HG02759 (cell line): ENCODE results near the gene CAPRIN2.

ENCODE experiments used
- ATAC-seq: cut with Tn5 transposase; IDR thresholded peaks from one replicate; pipeline ENCODE4 v1.9.1; 2021; ENCODE audit warnings: mild to moderate bottlenecking, moderate library complexity; ENCODE audit not compliant: unreplicated experiment

Gene CAPRIN2

GRCh38 chr12:30769802-30770201 is 15.1 kb upstream of the CAPRIN2 start:
- no peak for ATAC-seq

GRCh38 chr12:30764251-30764650 is 9.5 kb upstream of the CAPRIN2 start:
- no peak for ATAC-seq

- ATAC-seq = no peak
Observed at GRCh38 chr12:30763053-30763452, 8.3 kb upstream of the CAPRIN2 start.

- ATAC-seq = no peak
Observed at GRCh38 chr12:30761730-30762129, 7.0 kb upstream of the CAPRIN2 start.

GRCh38 chr12:30757316-30757715 is 2.6 kb upstream of the CAPRIN2 start:
- no peak for ATAC-seq

GRCh38 chr12:30756074-30756473 is 1.3 kb upstream of the CAPRIN2 start:
- no peak for ATAC-seq

- ATAC-seq = no peak
Observed at GRCh38 chr12:30755395-30755762, 628 bp upstream of the CAPRIN2 start.

- no peak for ATAC-seq
Observed at GRCh38 chr12:30754383-30754749, 385 bp downstream of the CAPRIN2 start.

- ATAC-seq = no peak
Observed at GRCh38 chr12:30753751-30754382, 884 bp downstream of the CAPRIN2 start.

- ATAC-seq = no peak
Observed at GRCh38 chr12:30753233-30753632, 1.5 kb downstream of the CAPRIN2 start.

- ATAC-seq = no peak
Observed at GRCh38 chr12:30752255-30752654, 2.5 kb downstream of the CAPRIN2 start.

- no peak for ATAC-seq
Observed at GRCh38 chr12:30748147-30748546, 6.6 kb downstream of the CAPRIN2 start.

GRCh38 chr12:30746190-30746589 is 8.6 kb downstream of the CAPRIN2 start:
- ATAC-seq = no peak

GRCh38 chr12:30744321-30744720 is 10.4 kb downstream of the CAPRIN2 start:
- no peak for ATAC-seq

- ATAC-seq = no peak
Observed at GRCh38 chr12:30740274-30740673, 14.5 kb downstream of the CAPRIN2 start.

GRCh38 chr12:30739020-30739419 is 15.7 kb downstream of the CAPRIN2 start:
- no peak for ATAC-seq

- ATAC-seq = no peak
Observed at GRCh38 chr12:30732954-30733637, 21.7 kb downstream of the CAPRIN2 start.

GRCh38 chr12:30730011-30730410 is 24.7 kb downstream of the CAPRIN2 start:
- ATAC-seq = no peak

- ATAC-seq = no peak
Observed at GRCh38 chr12:30729547-30729946, 25.2 kb downstream of the CAPRIN2 start.

GRCh38 chr12:30726647-30727046 is 28.1 kb downstream of the CAPRIN2 start:
- no peak for ATAC-seq

GRCh38 chr12:30725739-30726138 is 29.0 kb downstream of the CAPRIN2 start:
- ATAC-seq = no peak

GRCh38 chr12:30719060-30719459 is 35.7 kb downstream of the CAPRIN2 start:
- ATAC-seq = no peak
